ENCODE data around the gene ZNF710. TPM values are rescaled to one million over a fixed set of nuclear protein-coding genes. Genes with fewer than 3 reads are reported as not detected.

Gene ZNF710
- total and polyA plus RNA-seq, 8 donors, result 7.9 to 35.3 (median 16.1) TPM

DNA sequence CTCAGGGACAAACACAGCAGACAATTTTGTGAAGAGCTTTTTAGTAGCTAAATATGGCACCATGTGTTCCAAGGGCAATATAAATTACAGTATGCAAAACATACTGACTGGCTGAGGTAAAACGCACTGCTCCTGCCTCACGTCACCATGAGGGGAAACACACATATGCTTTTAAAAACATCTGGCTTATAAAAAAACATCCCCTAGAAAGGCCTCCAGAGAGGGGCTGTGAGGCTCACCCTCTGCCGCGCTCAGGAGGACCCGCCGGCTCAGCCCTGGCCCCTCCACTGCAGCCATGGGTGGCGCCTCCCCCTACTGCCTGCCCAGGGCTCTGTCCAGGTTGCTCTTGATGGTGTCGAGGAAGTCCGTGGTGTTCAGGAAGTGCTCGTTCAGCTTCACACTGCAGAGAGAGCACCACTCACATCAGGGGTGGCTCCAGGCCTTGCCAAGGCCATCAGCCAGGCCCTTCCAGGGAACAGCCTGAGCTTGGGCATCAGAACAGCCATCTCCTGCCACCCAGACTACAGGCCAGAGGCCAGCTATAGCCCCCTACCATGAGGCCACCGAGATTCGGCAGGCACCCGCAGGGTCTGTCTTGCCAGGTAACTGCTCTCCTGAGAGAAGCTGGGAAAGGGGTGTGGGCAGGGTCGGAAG lies 83.0 kb downstream of the ZNF710 start:
- intact Hi-C loops (cut with DNase I; ENCODE audit: low total_unique reads), result no loop called here
- WGBS, 5 donors, result 74 to 85% (median 81%) methylated on average over 10 to 14 of the region's 14 CpGs

GRCh38 chr15:90084876-90085423 lies 83.8 kb downstream of the ZNF710 start:
- Histone ChIP-seq H3K4me3 (no peak overlapping the region), H3K27me3 (no peaks in the 10 kb centered on the region), H3K27ac (peak overlapping the region in 2 of 5 donors; percentile 23 to 76), H3K4me1 (peaks cover 0 to 35% (median 9%) of the 10 kb centered on the region in 4 donors), H3K36me3 (peaks cover 70 to 99% (median 98%) of the 10 kb centered on the region in 4 donors), H3K9me3 (no peaks in the 10 kb centered on the region)
- DNase-seq, result no peak
- intact Hi-C loops (cut with DNase I; ENCODE audit: low total_unique reads), result no loop called here
- 90 to 99% (median 92%) methylated on average over 14 to 18 of the region's 18 CpGs for WGBS, 5 donors
- TF ChIP-seq POLR2AphosphoS5 (IDR thresholded peaks at IDR 0.05) (no peak), EP300 (IDR thresholded peaks at IDR 0.05) (no peak), CTCF (IDR thresholded peaks at IDR 0.05) (no peak), POLR2A (IDR thresholded peaks at IDR 0.05) (no peak)

More for the DNA sequence above, 83.0 kb downstream of the ZNF710 start:
- Histone ChIP-seq H3K9me3 (no peaks in the 10 kb centered on the region), H3K4me3 (no peak overlapping the region), H3K27ac (peak overlapping the region in 3 of 5 donors; percentile 23 to 76 (median 37)), H3K4me1 (peaks cover 0 to 35% (median 9%) of the 10 kb centered on the region in 4 donors), H3K27me3 (no peaks in the 10 kb centered on the region), H3K36me3 (peaks cover 68 to 99% (median 98%) of the 10 kb centered on the region in 4 donors)
- TF ChIP-seq CTCF (IDR thresholded peaks at IDR 0.05) (no peak), POLR2AphosphoS5 (IDR thresholded peaks at IDR 0.05) (no peak), EP300 (IDR thresholded peaks at IDR 0.05) (no peak), POLR2A (IDR thresholded peaks at IDR 0.05) (no peak)
- DNase-seq, result no peak

DNA sequence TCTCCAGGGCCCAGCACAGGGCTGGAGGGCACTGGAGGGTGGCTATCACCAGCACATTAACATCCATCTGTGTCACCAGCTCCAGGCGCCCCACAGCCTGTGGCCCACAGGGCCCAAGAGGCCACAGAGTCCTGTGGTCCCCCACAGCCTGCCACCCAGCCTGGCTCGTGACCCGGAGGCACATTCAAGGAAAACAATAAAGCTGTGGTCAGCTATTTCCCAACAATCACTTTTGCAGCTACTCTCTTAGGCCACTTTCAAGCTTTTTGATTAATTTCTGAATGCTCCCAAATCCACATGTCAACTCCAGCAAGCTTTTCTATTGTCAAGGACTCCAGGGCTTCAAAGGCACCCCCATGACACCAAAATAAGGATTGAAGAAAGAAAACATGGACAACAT lies 84.4 kb downstream of the ZNF710 start:
- Histone ChIP-seq H3K27ac (peak overlapping the region in 2 of 5 donors; percentile 47 to 76), H3K9me3 (no peaks in the 10 kb centered on the region), H3K36me3 (peaks cover 70 to 99% (median 98%) of the 10 kb centered on the region in 4 donors), H3K4me3 (no peak overlapping the region), H3K4me1 (peaks cover 0 to 30% (median 9%) of the 10 kb centered on the region in 4 donors), H3K27me3 (no peaks in the 10 kb centered on the region)
- TF ChIP-seq CTCF (IDR thresholded peaks at IDR 0.05) (no peak), POLR2A (IDR thresholded peaks at IDR 0.05) (no peak), POLR2AphosphoS5 (IDR thresholded peaks at IDR 0.05) (no peak), EP300 (IDR thresholded peaks at IDR 0.05) (no peak)
- DNase-seq, result no peak
- WGBS, 5 donors, result 87 to 100% (median 89%) methylated on average over 3 of the region's 3 CpGs
- intact Hi-C loops (cut with DNase I; ENCODE audit: low total_unique reads), result no loop called here

DNA sequence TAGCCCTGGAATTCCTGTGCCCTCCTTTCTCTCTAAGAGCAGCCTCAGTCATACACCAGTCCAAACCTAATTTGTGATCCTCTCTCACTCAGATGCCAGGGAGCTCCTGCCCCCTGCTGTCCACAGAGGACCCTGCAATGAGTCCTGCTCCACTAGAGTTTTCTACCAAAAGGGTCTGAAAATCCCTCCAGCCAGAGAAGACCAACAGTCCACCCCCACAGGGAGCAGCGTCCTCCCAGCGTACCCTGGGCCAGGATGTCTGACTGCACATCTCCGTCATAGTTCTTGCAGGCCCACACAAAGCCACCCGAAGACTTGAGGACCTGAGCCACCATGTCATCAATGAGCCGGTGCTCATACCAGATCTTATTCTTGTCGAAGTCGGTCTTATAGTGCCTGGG lies 85.7 kb downstream of the ZNF710 start:
- peaks cover 0 to 17% (median 8%) of the 10 kb centered on the region in 4 donors for H3K4me1 ChIP-seq
- no peaks in the 10 kb centered on the region for H3K27me3 ChIP-seq
- DNase-seq, result peak in 1 of 2 donors; percentile 64
- 90 to 96% (median 94%) methylated on average over 3 to 7 of the region's 7 CpGs for WGBS, 5 donors
- no peak overlapping the region for H3K4me3 ChIP-seq
- H3K27ac ChIP-seq, result peak overlapping the region in 2 of 5 donors; percentile 8 to 76
- peaks cover 70 to 98% (median 97%) of the 10 kb centered on the region in 4 donors for H3K36me3 ChIP-seq
- H3K9me3 ChIP-seq, result no peaks in the 10 kb centered on the region
- TF ChIP-seq POLR2A (IDR thresholded peaks at IDR 0.05) (no peak), CTCF (IDR thresholded peaks at IDR 0.05) (peak in 5 of 7 experiments; percentile 29 to 52 (median 42)), POLR2AphosphoS5 (IDR thresholded peaks at IDR 0.05) (no peak), EP300 (IDR thresholded peaks at IDR 0.05) (no peak)
- intact Hi-C loops (cut with DNase I; ENCODE audit: low total_unique reads), result no loop called here
